HL-60 (cell line): Measurements from ENCODE around the gene SNX8.

Experiments
- DNase-seq, 2 experiments: peaks; one replicate each; pipeline ENCODE4 v3.0.0-alpha.2; 2010 to 2020; ENCODE audit warnings: low read depth in 1 of 2, low spot score in 1 of 2
- H3K27ac ChIP-seq: fragments of 250-450 bp; sonication (Bioruptor Pico); replicated peaks from 2 replicates; pipeline ENCODE4 v1.5.1; 2020; ENCODE audit warnings: mild to moderate bottlenecking, moderate library complexity
- H3K27me3 ChIP-seq: fragments of 250-450 bp; sonication (Bioruptor Pico); 2 replicates; pipeline ENCODE4 v1.5.1; 2021; ENCODE audit warnings: mild to moderate bottlenecking, moderate library complexity; ENCODE audit not compliant: insufficient read depth, poor library complexity, severe bottlenecking
- H3K4me3 ChIP-seq: replicated peaks from 2 replicates; pipeline ENCODE4 v1.5.1; 2011; ENCODE audit warnings: mild to moderate bottlenecking, control low read depth, low read length; ENCODE audit not compliant: insufficient read depth
- CTCF ChIP-seq: IDR thresholded peaks from one replicate; pipeline ENCODE4 v1.5.1; 2011; ENCODE audit warnings: low read length, control low read depth, inconsistent platforms; ENCODE audit not compliant: insufficient read depth
- GABPA ChIP-seq: IDR thresholded peaks from 2 replicates; pipeline ENCODE4 v1.6.1; 2012; ENCODE audit warnings: low read depth
- POLR2AphosphoS5 ChIP-seq: IDR thresholded peaks from 2 replicates; pipeline ENCODE4 v1.6.1; 2012; ENCODE audit warnings: low read depth
- REST ChIP-seq: IDR thresholded peaks from 2 replicates; pipeline ENCODE4 v1.6.1; 2012; ENCODE audit warnings: low read depth; ENCODE audit not compliant: insufficient replicate concordance
- SPI1 ChIP-seq: IDR thresholded peaks from 2 replicates; pipeline ENCODE4 v1.6.1; 2012; ENCODE audit warnings: low read depth, mild to moderate bottlenecking, borderline replicate concordance

Gene SNX8

GRCh38 chr7:2230882-2231281, 83.4 kb downstream of the SNX8 start:
- no peak overlapping the region for H3K4me3 ChIP-seq
- H3K27me3 ChIP-seq, result no peaks in the 10 kb centered on the region
- TF ChIP-seq GABPA (no peak), CTCF (no peak), POLR2AphosphoS5 (no peak), REST (no peak), SPI1 (no peak)
- no peak overlapping the region for H3K27ac ChIP-seq
- no peak for DNase-seq

- DNase-seq, result no peak
- Histone ChIP-seq H3K4me3 (no peak overlapping the region), H3K27me3 (no peaks in the 10 kb centered on the region), H3K27ac (no peak overlapping the region)
- TF ChIP-seq REST (no peak), POLR2AphosphoS5 (no peak), GABPA (no peak), SPI1 (no peak), CTCF (no peak)
These were observed 84.0 kb downstream of the SNX8 start for GRCh38 chr7:2230226-2230625.

- no peak for DNase-seq
- H3K27me3 ChIP-seq, result no peaks in the 10 kb centered on the region
- H3K4me3 ChIP-seq, result no peak overlapping the region
- H3K27ac ChIP-seq, result no peak overlapping the region
- no peak for TF ChIP-seq GABPA
- TF ChIP-seq REST, result no peak
- no peak for TF ChIP-seq POLR2AphosphoS5
- no peak for TF ChIP-seq SPI1
- TF ChIP-seq CTCF, result no peak
These were observed 84.8 kb downstream of the SNX8 start for GRCh38 chr7:2229467-2229866.
